NT2/D1 (cell line): Measurements from ENCODE around the gene PDE5A.

Experiments used
- YY1 ChIP-seq: IDR thresholded peaks from 2 replicates; pipeline ENCODE4 v1.6.1; 2011; ENCODE audit not compliant: insufficient read length, insufficient read depth
- ZNF274 ChIP-seq: IDR thresholded peaks from 2 replicates; pipeline ENCODE4 v1.6.1; 2011; ENCODE audit warnings: mild to moderate bottlenecking, low read depth, low read length

- no peak for TF ChIP-seq YY1
- no peak for TF ChIP-seq ZNF274
Measured at GRCh38 chr4:119663160-119663788, 34.7 kb upstream of the PDE5A start.
